Measurements from ENCODE around the gene IDH3A.

The IDH3A gene

DNA sequence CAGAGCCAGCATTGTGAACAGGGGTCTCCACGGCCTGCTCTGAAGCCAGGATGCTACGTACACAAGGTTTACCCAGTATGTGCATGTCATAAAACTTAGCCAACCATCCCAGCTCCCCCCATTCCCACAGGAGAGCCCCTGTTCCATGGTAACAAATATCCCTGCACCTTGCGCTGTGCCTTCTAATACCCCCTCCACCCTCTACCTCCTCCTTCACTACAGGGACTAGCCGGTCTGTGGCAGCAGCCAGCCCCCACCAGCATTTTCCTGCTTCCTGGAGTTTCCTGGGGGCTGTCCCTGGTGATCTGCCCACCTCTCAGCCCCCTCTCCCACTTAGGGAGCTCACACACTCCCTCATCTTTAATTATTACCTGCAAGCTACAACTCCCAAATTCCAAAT is 64.8 kb downstream of the IDH3A start:
- DNase-seq: no peak

DNA sequence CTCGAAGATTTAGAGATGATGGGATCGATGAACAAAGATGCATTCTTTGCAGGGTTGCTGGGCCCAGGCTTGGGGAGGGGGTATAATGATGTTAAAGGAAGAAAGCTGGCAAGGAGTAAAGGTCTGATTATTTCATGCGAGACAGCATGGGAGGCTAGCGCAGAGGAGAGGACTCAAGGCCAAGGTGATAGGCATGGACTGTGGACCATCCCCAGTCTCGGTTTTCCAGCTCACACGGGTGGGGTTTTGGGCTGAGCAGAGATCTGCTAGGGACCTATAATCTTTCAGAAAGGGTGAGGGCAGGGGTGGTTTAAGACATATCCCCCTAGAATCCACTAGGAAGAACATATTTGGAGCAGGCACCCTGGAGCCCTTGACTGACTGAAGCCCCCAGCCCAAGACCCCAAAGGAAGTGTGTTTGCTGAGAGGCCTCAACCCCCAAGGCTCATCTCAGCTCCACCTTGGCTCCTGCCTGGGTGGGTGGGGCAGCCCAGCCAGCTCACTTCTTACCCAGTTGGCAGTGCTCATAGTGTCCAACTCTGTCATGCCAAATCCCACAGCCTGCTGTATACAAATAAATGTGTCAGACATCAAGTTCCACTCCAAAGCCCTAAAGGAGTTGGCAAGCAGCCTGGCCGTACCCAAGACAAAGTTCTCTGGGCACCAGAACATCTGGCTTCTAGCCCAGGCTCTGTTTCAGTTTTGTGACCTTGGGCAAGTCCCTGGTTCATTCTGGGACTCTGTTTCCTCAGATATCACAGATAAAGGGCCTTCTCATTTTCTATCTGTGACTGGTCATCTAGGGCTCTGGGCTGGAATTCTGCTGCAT is 67.3 kb downstream of the IDH3A start:
- DNase-seq: peak in 38 of 56 donors; percentile 17 to 89 (median 56)

DNA sequence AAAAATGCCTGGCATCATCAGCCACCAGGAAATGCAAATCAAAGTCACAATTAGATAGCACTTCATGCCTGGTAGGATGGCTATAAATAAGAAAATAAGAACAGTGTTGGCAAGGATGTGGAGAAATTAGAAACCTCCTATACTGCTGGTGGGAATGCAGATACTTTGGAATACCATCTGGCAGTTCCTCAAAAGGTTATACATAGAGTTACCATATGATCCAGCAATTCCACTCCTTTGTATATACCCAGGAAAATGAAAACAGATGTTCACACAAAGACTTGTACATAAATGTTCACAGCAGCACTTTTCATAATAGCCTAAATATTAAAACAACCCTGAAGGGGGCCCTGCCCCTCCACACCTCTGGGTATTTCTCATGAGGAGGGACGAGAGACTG is 71.6 kb downstream of the IDH3A start:
- DNase-seq: no peak
